Neuronal stem cell (in vitro differentiated cells): ENCODE data around the gene ST6GALNAC3.

Source experiments
- DNase-seq: peaks from one replicate; pipeline ENCODE4 v3.0.0-alpha.2; 2013; ENCODE audit warnings: low spot score
- H2AFZ ChIP-seq: one replicate; pipeline ENCODE4 v1.6.1; 2013; ENCODE audit warnings: mild to moderate bottlenecking, low read length, inconsistent platforms
- H2AK5ac ChIP-seq: 2 replicates; pipeline ENCODE4 v1.6.1; 2013; ENCODE audit warnings: low read depth, mild to moderate bottlenecking, inconsistent platforms, low read length, moderate library complexity, mixed read lengths
- H2BK120ac ChIP-seq: 2 replicates; pipeline ENCODE4 v1.6.1; 2013; ENCODE audit warnings: low read depth, mild to moderate bottlenecking, inconsistent platforms, low read length, moderate library complexity, mixed read lengths
- H2BK12ac ChIP-seq: one replicate; pipeline ENCODE4 v1.6.1; 2013; ENCODE audit warnings: low read length, inconsistent platforms
- H2BK15ac ChIP-seq: 2 replicates; pipeline ENCODE4 v1.6.1; 2013; ENCODE audit warnings: mild to moderate bottlenecking, low read length, inconsistent platforms, mixed read lengths
- H2BK5ac ChIP-seq: one replicate; pipeline ENCODE4 v1.6.1; 2013; ENCODE audit warnings: inconsistent platforms, mild to moderate bottlenecking, low read length, moderate library complexity
- H3K14ac ChIP-seq: one replicate; pipeline ENCODE4 v1.6.1; 2013; ENCODE audit warnings: low read length, inconsistent platforms
- H3K18ac ChIP-seq: 2 replicates; pipeline ENCODE4 v1.6.1; 2013; ENCODE audit warnings: low read length, inconsistent platforms
- H3K23ac ChIP-seq: 2 replicates; pipeline ENCODE4 v1.6.1; 2013; ENCODE audit warnings: low read depth, mild to moderate bottlenecking, mixed read lengths, low read length, inconsistent platforms; ENCODE audit not compliant: poor library complexity
- H3K27ac ChIP-seq: replicated peaks from 3 replicates; pipeline ENCODE4 v1.5.1; 2013; ENCODE audit warnings: low read length, inconsistent platforms
- H3K27me3 ChIP-seq, 3 experiments: 2 replicates each; pipeline ENCODE4 v1.6.1; 2013; ENCODE audit warnings: low read length in 3 of 3, mild to moderate bottlenecking in 2 of 3, inconsistent platforms in 1 of 3, low read depth in 1 of 3, mixed read lengths in 1 of 3, moderate library complexity in 1 of 3; ENCODE audit not compliant: control insufficient read depth in 3 of 3, insufficient read depth in 3 of 3
- H3K36me3 ChIP-seq, 2 donors: replicated peaks in 1 of 2; 2 replicates each; pipeline ENCODE4 v1.6.1; 2013; ENCODE audit warnings: low read length in 2 of 2; ENCODE audit not compliant: control insufficient read depth in 2 of 2, insufficient read depth in 2 of 2
- H3K4ac ChIP-seq: 2 replicates; pipeline ENCODE4 v1.6.1; 2013; ENCODE audit warnings: inconsistent platforms, mild to moderate bottlenecking, low read length, moderate library complexity
- H3K4me1 ChIP-seq, 2 donors: 1 replicate in 1 of 2; 2 replicates in 1 of 2; pipeline ENCODE4 v1.6.1; 2013; ENCODE audit warnings: low read length in 2 of 2, low read depth in 1 of 2; ENCODE audit not compliant: control insufficient read depth in 2 of 2, insufficient read depth in 1 of 2
- H3K4me2 ChIP-seq: one replicate; pipeline ENCODE4 v1.6.1; 2013; ENCODE audit warnings: mild to moderate bottlenecking, low read length, inconsistent platforms; ENCODE audit not compliant: insufficient read depth, poor library complexity, severe bottlenecking
- H3K4me3 ChIP-seq, 2 donors: 2 replicates each; pipeline ENCODE4 v1.5.1; 2013; ENCODE audit warnings: low read length in 2 of 2, mild to moderate bottlenecking in 2 of 2, inconsistent platforms in 1 of 2, moderate library complexity in 1 of 2
- H3K79me1 ChIP-seq: one replicate; pipeline ENCODE4 v1.6.1; 2013; ENCODE audit warnings: low read depth, mild to moderate bottlenecking, inconsistent platforms, low read length, moderate library complexity
- H3K9ac ChIP-seq: one replicate; pipeline ENCODE4 v1.6.1; 2013; ENCODE audit warnings: mild to moderate bottlenecking, low read depth, low read length, inconsistent platforms; ENCODE audit not compliant: poor library complexity
- H3K9me3 ChIP-seq, 2 donors: replicated peaks in 1 of 2; 2 replicates each; pipeline versions ENCODE3 to v1.6.1; 2013; ENCODE audit warnings: low read length in 2 of 2, mild to moderate bottlenecking in 2 of 2, inconsistent platforms in 1 of 2, low read depth in 1 of 2, mixed read lengths in 1 of 2, moderate library complexity in 1 of 2; ENCODE audit not compliant: control insufficient read depth in 2 of 2, insufficient read depth in 1 of 2
- H4K8ac ChIP-seq: one replicate; pipeline ENCODE4 v1.6.1; 2013; ENCODE audit warnings: low read depth, mild to moderate bottlenecking, inconsistent platforms, low read length, moderate library complexity
- H4K91ac ChIP-seq: one replicate; pipeline ENCODE4 v1.6.1; 2013; ENCODE audit warnings: low read length, low read depth, mild to moderate bottlenecking, inconsistent platforms; ENCODE audit not compliant: poor library complexity
- WGBS, 2 donors: extraction: QIAGEN DNeasy Blood & Tissue Kit; methylation state at CpG; one replicate each; pipeline ENCODE4 v1.1.7; 2013; ENCODE audit warnings: missing lambda C conversion rate in 2 of 2, mixed read lengths in 1 of 2; ENCODE audit not compliant: insufficient read length in 2 of 2, insufficient replicate concordance in 1 of 2; ENCODE audit errors: extremely low coverage in 2 of 2; 5-methylcytosine and 5-hydroxymethylcytosine counted together

The ST6GALNAC3 gene

DNA sequence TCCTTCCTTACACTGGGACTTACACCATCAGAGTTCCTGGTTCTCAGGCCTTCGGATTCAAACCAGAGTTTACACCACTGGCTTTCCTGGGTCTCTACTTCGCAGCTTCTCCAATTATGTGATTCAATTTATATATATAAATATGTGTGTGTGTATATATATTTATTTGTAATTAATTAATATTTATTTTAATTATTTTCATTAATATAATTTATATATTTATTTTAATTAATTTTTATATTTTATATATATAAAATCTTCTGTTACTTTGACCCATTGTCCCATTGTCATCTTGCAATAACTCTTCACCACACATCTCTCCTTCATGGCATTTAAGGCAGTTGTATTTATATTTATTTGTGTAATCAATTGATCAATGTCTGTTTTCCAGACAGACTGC lies 28.4 kb upstream of the ST6GALNAC3 start:
- no peak overlapping the region for H3K4ac ChIP-seq
- no peak overlapping the region for H2BK15ac ChIP-seq
- H3K36me3 ChIP-seq = no peaks in the 10 kb centered on the region
- H4K8ac ChIP-seq = no peak overlapping the region
- H3K27me3 ChIP-seq = no peaks in the 10 kb centered on the region
- H2BK5ac ChIP-seq = no peak overlapping the region
- no peak overlapping the region for H3K9ac ChIP-seq
- no peaks in the 10 kb centered on the region for H3K4me1 ChIP-seq
- H3K18ac ChIP-seq = no peak overlapping the region
- no peak overlapping the region for H3K23ac ChIP-seq
- H2BK120ac ChIP-seq = no peak overlapping the region
- H3K27ac ChIP-seq = no peak overlapping the region
- no peak overlapping the region for H2AFZ ChIP-seq
- H2BK12ac ChIP-seq = no peak overlapping the region
- no peak overlapping the region for H2AK5ac ChIP-seq
- H3K9me3 ChIP-seq = no peaks in the 10 kb centered on the region
- no peak overlapping the region for H4K91ac ChIP-seq
- no peak overlapping the region for H3K4me3 ChIP-seq
- no peaks in the 10 kb centered on the region for H3K79me1 ChIP-seq
- WGBS, 2 donors = no CpG with 5 or more reads among the region's 2 CpGs
- no peak overlapping the region for H3K14ac ChIP-seq
- no peak overlapping the region for H3K4me2 ChIP-seq
- DNase-seq = no peak

DNA sequence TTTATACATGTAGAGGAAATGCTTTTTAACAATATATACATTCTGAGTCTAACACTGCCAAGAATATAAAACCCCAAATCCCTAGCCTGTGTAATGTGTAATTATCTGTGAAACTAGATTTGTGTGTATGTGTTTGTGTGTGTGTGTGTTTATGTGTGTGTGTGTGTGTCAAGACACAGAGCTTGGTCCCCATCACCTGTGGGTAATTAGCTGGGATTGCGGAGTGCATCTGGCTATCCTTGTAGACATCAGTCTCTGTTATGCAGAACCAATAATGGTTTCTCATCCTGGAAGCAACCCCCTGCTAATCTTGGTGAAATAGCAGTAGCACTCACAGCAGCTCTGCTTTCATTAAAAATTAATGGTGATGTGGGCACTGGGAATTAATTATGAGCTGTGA lies 26.3 kb upstream of the ST6GALNAC3 start:
- H2BK120ac ChIP-seq = no peak overlapping the region
- H3K27ac ChIP-seq = no peak overlapping the region
- H3K27me3 ChIP-seq = no peaks in the 10 kb centered on the region
- H2AK5ac ChIP-seq = no peak overlapping the region
- no peak overlapping the region for H3K23ac ChIP-seq
- no peak overlapping the region for H3K4me2 ChIP-seq
- H3K14ac ChIP-seq = no peak overlapping the region
- H3K4me3 ChIP-seq = no peak overlapping the region
- H2AFZ ChIP-seq = no peak overlapping the region
- no peak overlapping the region for H3K9ac ChIP-seq
- H2BK15ac ChIP-seq = no peak overlapping the region
- peaks cover 0 to 3% of the 10 kb centered on the region in 2 donors for H3K4me1 ChIP-seq
- no peaks in the 10 kb centered on the region for H3K79me1 ChIP-seq
- DNase-seq = no peak
- no peaks in the 10 kb centered on the region for H3K9me3 ChIP-seq
- no peak overlapping the region for H4K8ac ChIP-seq
- WGBS, 2 donors = no CpG with 5 or more reads among the region's 1 CpG
- no peak overlapping the region for H4K91ac ChIP-seq
- no peak overlapping the region for H3K4ac ChIP-seq
- H3K18ac ChIP-seq = no peak overlapping the region
- H3K36me3 ChIP-seq = no peaks in the 10 kb centered on the region
- no peak overlapping the region for H2BK12ac ChIP-seq
- no peak overlapping the region for H2BK5ac ChIP-seq

DNA sequence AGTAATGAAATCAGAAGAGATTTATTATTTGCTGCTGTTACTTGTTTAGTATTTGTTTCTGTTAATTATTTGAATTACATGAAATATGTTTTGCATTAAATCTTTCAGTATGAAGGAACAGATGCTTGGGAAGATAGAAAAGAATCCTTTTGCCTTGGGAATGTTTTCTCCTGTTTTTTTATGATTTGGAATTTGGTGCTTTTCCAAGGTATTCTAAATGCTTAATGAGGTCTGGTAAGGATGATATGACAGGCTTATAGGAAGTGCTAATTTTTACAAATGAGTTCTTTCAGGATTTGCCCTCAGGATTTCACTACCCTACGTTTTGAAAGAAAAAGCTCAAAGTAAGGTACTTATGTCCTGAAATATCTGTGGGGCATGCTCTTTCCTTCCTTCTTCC lies 25.6 kb upstream of the ST6GALNAC3 start:
- no CpG with 5 or more reads among the region's 1 CpG for WGBS, 2 donors
- H2BK5ac ChIP-seq = no peak overlapping the region

DNA sequence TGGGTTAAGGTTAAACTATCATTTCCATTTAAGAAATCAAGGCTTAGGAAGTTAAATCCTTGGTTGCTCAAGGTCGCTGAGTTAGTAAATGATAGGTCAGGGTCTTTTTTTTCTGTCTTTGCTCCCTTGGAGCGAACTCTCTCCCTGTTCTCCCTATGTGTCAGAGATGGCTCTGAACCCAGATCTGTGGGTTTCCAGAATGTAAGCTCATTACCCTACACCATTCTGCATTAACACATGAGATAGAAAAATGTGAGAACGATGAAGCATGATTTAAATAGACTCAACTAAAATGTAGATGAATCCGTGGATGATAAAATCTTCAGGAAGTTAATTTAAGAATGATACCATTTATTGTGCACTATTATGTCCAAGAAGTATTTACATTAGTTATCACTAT lies 25.0 kb upstream of the ST6GALNAC3 start:
- no peak overlapping the region for H3K9ac ChIP-seq
- no peaks in the 10 kb centered on the region for H3K36me3 ChIP-seq
- H3K23ac ChIP-seq = no peak overlapping the region
- DNase-seq = no peak
- no peaks in the 10 kb centered on the region for H3K27me3 ChIP-seq
- no peak overlapping the region for H3K4me3 ChIP-seq
- H3K9me3 ChIP-seq = no peaks in the 10 kb centered on the region
- H3K79me1 ChIP-seq = no peaks in the 10 kb centered on the region
- H2BK12ac ChIP-seq = no peak overlapping the region
- no peak overlapping the region for H2BK5ac ChIP-seq
- no peak overlapping the region for H3K4me2 ChIP-seq
- no peak overlapping the region for H3K14ac ChIP-seq
- H3K4me1 ChIP-seq = peaks cover 0 to 4% of the 10 kb centered on the region in 2 donors
- no CpG with 5 or more reads among the region's 4 CpGs for WGBS, 2 donors
- no peak overlapping the region for H3K4ac ChIP-seq
- no peak overlapping the region for H3K18ac ChIP-seq
- no peak overlapping the region for H4K8ac ChIP-seq
- no peak overlapping the region for H2AK5ac ChIP-seq
- no peak overlapping the region for H2BK120ac ChIP-seq
- no peak overlapping the region for H4K91ac ChIP-seq
- H3K27ac ChIP-seq = no peak overlapping the region
- H2AFZ ChIP-seq = no peak overlapping the region
- no peak overlapping the region for H2BK15ac ChIP-seq

More for the DNA sequence above, 25.6 kb upstream of the ST6GALNAC3 start:
- H3K9ac ChIP-seq = no peak overlapping the region
- no peak overlapping the region for H2AFZ ChIP-seq
- no peak overlapping the region for H2AK5ac ChIP-seq
- H2BK12ac ChIP-seq = no peak overlapping the region
- no peak overlapping the region for H3K4ac ChIP-seq
- H3K4me2 ChIP-seq = no peak overlapping the region
- peaks cover 0 to 4% of the 10 kb centered on the region in 2 donors for H3K4me1 ChIP-seq
- no peak for DNase-seq
- H3K27me3 ChIP-seq = no peaks in the 10 kb centered on the region
- no peak overlapping the region for H3K14ac ChIP-seq
- H3K79me1 ChIP-seq = no peaks in the 10 kb centered on the region
- H3K4me3 ChIP-seq = no peak overlapping the region
- H4K8ac ChIP-seq = no peak overlapping the region
- H2BK120ac ChIP-seq = no peak overlapping the region
- H3K18ac ChIP-seq = no peak overlapping the region
- H3K36me3 ChIP-seq = no peaks in the 10 kb centered on the region
- no peak overlapping the region for H4K91ac ChIP-seq
- no peak overlapping the region for H3K27ac ChIP-seq
- H3K9me3 ChIP-seq = no peaks in the 10 kb centered on the region
- no peak overlapping the region for H3K23ac ChIP-seq
- no peak overlapping the region for H2BK15ac ChIP-seq
